Stimulated activated CD8-positive, alpha-beta memory T cell treated with anti-CD3 and anti-CD28 coated beads, Interleukin-7, amount 100 ng/mL, for 48 hours (primary cell): ENCODE results near the gene SRSF7.
"Not testable (repeated sequence)": the region's sequence is repeated elsewhere in the genome, so short reads cannot be mapped to it uniquely, and the experiment has no call there.

Experiments
- DNase-seq, 2 donors: peaks; one replicate each; pipeline ENCODE4 v3.0.0-alpha.2; 2020; ENCODE audit warnings: low read depth in 1 of 2; ENCODE audit errors: extremely low read depth in 1 of 2

The SRSF7 gene

DNA sequence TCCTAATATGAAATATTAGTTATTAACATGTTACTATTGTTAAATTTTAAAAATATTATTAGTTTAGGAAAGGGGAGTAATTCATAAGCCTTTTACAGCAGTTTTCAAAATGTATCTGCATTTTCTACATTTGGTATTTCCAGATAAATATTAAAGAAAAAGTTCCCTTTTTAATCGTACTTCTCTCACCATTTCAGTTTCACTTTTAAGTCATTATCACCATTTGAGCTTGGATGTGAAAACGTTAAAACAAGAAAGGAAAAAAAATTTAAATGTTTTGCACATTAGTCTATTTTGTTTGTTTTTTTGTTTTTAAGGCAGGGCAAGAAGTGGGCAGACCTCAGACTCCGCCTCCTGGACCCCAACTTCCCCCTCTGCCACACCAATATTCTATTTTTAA is 3.3 kb upstream of the SRSF7 start:
- DNase-seq = no peak

DNA sequence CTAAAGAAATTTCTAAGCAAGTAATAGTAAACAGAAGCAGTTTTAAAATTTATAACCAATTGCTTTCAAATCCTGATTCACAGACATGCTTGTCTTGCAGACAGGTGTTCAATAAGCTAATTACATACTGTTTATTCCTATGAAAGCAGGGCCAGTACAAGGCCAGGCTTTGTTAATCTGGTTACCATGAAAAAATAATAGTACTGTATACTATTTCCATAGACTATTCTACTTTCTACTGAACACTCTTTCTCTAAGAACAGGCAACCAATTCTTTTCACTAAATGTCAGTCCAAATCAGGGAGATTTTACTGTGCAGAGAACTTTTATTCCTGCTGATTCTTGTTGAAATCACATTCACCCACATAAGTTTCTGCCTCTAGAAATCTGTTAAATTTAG is 2.9 kb upstream of the SRSF7 start:
- DNase-seq = no peak

- peak in 1 of 2 donors; percentile 25 for DNase-seq
Measured at GRCh38 chr2:38751596-38752410, 642 bp upstream of the SRSF7 start.

- DNase-seq = peak; percentile 12 to 40
Measured at GRCh38 chr2:38750011-38750890, 910 bp downstream of the SRSF7 start.

GRCh38 chr2:38748943-38749804 is 2.0 kb downstream of the SRSF7 start:
- no peak for DNase-seq

- DNase-seq = no peak
Measured at GRCh38 chr2:38748391-38748790, 2.8 kb downstream of the SRSF7 start.

GRCh38 chr2:38747819-38748218 is 3.3 kb downstream of the SRSF7 start:
- no peak for DNase-seq

DNA sequence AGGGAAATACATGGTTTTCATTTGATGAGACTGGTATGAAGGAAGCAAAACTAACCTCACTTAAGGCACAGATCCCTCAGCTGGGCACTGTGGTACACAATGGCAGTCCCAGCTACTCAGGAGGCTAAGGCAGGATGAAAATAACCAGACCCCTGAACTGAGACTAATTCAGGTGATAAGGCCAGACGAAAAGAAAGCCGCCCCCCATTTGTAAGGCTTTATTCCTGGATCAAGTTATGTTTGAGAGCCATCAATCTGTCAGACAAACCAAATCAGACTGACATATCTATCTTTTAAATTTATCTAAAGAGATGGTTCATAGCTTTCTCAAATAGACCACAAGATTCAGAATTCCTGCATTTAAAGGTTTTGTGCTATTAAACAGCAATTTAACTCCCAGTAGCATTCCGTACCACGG is 4.1 kb downstream of the SRSF7 start:
- no peak for DNase-seq

- DNase-seq = no peak
Measured at GRCh38 chr2:38745267-38745666, 5.9 kb downstream of the SRSF7 start.

DNA sequence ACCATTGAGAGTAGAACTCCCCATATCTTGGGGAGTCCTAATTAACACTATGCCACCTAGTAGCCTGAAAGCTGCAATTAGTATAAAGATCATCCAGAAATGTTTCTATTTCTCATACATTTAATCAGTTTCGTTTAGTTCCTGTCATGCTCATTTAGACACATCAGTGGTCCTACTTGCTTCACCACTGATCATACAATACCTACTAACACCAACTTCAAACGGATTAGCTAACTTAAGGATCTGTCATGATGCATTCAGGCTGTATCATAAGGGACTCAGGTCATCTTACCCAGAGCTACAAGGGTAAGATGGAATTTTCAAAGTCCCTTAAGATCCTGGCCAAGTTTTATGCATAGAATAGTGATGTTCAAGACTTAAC is 6.8 kb downstream of the SRSF7 start:
- no peak for DNase-seq

- DNase-seq = no peak
Measured at GRCh38 chr2:38743672-38744398, 7.3 kb downstream of the SRSF7 start.

GRCh38 chr2:38742797-38743559 is 8.2 kb downstream of the SRSF7 start:
- no peak for DNase-seq

DNA sequence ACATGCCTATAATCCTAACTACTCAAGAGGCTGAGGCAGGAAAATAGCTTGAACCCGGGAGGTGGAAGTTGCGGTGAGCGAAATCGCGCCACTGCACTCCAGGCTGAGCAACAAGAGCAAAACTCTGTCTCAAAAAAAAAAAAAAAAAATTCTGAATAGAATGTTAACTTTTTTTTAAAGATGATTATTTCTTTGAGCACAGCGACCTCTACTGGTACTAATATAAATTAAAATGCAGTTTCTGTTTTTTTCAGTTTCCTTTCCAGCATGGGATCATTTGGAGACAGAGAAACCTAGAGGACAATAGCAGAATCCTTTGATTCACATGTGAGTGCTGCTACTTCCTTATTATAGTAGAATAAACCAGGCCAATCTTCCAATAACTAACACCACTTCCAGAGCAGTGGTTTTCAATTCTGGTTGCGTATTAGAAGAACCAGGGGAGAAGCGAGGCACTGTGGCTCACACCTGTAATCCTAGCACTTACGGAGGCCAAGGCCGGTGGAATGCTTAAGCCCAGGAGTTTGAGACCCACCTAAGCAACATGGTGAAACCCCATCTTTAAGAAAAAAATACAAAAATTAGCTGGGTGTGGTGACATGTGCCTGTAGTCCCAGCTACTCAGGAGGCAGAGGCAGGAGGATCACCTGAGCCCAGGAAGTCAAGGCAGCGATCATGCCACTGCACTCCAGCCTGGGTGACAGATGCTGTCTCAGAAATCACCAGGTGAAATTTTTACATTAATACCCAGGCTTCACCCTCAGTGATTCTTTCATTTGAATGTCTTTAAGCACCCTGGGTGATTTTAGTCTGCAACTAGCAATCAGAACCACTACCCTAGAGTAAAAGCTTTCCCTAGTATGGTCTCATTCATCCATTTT is 10.1 kb downstream of the SRSF7 start:
- DNase-seq = no peak

DNA sequence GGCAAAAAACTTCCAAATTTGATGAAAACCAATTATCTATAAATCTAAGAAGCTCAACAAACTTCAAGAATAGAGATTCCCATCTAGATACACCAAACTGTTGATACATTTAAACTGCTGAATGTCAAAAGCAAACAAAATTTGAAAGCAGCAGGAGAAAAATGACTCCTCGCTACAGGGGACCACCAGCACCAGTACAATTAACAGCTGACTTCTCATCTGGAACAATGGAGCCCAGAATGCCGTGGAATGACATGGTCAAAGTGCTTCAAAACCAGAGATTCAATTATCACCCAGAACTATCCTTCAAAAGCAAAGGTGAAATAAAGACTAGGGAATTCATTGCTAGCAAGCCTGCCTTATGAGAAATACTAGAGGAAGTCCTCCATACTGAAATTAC is 11.6 kb downstream of the SRSF7 start:
- DNase-seq = no peak

DNA sequence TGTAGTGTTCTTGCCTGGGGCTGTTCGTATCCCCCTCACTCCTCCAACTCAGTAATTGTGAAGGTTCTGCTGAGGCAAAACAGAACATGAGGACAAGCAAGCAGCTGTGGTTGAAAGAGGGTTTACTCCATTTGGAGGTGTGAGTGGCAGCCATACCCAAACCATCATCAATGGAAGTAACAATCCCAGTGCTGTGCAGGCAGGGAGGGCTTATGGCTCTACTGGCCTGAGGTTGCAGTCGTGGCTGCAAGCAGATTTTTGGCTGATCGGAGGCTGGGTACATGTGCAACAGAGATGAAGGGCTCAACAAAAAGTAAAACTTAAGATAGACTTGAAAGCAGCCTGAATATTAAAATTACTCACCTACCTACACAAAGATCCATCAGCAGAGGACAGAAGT is 13.2 kb downstream of the SRSF7 start:
- no peak for DNase-seq

GRCh38 chr2:38737000-38737698 is 14.0 kb downstream of the SRSF7 start:
- DNase-seq = not testable (repeated sequence)

DNA sequence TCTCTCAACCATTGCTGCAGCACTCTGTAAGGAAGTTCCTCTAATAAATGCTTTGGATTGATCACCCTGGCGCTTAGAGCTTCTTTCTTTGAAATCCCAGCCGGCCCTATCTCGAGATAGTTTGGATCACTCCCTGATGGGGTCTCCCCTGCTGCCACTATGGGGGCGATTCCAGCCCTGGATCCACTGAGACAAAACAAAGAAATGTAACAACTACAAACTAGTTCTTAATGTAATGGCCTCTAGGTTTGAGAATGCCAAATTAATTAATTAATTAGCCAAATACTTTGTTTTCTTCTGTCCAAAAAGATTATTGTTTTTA is 15.2 kb downstream of the SRSF7 start:
- no peak for DNase-seq
